Glomerular visceral epithelial cell (primary cell): Measurements from ENCODE around the gene SSPN.
"Not testable (repeated sequence)": the region's sequence is repeated elsewhere in the genome, so short reads cannot be mapped to it uniquely, and the experiment has no call there.

Source experiments
- DNase-seq: peaks from one replicate; pipeline ENCODE4 v3.0.0-alpha.2; 2016; ENCODE audit errors: extremely low spot score

Gene SSPN

DNA sequence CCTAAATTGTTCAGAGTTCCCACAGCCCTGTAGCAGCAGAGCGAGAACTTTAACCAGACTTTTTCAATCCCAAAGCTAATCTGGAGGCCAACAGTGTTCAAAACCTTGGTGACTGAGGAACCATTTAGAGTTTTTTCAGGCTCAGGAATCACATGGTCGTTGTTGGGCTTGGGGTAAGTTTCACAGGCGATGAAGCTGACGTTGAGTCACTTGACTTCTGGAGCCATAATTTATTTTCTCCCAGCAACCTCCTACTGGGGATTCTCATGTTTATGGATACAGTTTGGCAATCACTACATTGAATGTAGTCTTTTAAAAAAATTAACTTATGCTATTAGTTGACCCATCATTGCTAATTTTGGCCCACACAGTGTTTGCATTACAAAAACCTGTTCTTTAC lies 34.5 kb downstream of the SSPN start:
- DNase-seq = no peak

- no peak for DNase-seq
Observed at GRCh38 chr12:26231470-26231869, 36.1 kb downstream of the SSPN start.

- DNase-seq = no peak
Observed at GRCh38 chr12:26231921-26232320, 36.5 kb downstream of the SSPN start.

GRCh38 chr12:26233631-26234030 lies 38.3 kb downstream of the SSPN start:
- peak; percentile 2 for DNase-seq

DNA sequence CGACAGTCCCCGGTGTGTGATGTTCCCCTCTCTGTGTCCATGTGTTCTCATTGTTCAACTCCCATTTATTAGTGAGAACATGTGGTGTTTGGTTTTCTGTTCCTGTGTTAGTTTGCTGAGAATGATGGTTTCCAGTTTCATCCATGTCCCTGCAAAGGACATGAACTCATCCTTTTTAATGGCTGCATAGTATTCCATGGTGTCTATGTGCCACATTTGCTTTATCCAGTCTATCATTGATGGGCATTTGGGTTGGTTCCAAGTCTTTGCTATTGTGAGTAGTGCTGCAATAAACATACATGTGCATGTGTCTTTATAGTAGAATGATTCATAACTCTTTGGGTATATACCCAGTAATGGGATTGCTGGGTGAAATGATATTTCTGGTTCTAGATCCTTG lies 40.1 kb downstream of the SSPN start:
- DNase-seq = not testable (repeated sequence)

DNA sequence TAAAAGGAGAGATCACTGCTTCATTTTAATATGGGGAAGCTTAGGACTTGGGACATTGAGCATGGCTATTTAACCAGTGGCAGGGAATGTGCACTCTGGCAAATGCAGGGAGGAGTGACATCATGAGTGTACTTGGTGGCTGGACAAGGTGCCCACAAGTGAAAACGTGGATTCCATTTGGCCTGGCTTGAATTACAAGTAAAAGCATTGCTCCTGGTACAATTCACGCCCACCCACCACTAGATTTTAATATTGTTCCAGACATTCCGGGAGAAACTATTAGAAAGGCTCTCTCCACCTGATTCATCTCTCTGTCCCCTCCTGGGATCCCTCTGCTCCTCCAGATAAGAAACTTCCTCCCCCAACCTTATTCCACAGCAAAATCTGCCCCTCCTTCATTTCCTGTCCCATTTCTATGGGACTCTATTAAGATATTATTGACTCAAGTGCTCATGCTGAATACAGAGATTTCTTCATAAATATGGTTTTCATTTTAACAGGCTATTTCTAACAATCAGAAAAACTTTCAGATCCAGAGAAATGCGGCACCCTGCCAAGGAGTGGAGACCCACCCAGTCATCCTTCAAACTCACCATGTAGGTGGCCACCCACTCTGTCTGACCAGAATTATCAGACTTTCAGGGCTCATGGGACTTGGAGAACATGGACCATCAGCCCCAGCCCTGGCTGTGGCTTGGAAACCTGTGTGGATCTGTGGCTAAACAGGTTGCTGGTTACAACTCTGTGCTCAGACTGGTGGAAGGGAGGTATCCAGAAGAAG lies 43.2 kb downstream of the SSPN start:
- peak; percentile 38 for DNase-seq

GRCh38 chr12:26239122-26239851 lies 43.9 kb downstream of the SSPN start:
- DNase-seq = peak; percentile 98

DNA sequence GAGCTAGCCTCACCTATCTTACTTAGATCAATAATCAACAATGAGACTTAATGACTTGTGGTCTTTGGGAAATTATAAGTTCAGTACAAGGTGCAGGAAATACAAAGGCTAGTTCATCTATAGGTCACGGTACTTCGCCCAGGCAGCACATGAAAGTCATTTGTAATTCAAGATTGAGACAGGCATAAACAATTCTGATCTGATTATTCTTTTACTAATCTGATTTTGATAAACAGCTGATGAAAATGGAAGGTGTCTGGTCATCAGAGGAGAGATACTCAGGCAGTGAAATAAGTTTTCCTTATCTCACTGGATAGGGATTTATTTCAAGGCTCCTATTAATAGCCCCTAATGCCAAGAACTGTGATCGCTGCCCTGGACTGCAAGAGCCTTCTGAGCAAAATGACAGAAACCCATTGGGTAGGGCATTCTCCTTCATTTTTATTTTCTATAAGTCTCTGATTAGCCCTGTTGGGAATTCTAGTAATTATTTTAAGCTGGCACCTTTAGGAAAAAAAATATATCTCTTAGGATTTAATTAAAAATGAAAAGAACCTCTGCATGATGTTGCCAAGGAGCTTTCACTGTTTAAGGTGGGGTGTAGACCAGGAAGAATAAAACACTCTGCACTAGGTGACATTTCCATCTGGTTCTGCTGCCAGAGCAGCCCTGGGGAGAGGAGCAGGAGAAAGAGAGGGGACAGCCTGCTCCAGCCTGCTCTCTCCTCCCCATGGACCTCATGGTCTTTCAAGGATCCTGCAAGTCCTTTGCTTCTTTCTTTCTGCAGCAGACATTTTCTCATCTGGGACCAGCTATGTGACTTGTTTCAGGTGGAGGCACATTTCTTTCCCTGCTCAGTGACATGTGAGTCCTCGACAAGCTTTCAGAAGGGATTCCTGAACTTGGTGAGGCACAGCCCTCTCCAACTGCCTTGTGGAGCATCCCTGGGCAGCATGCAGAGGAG lies 44.8 kb downstream of the SSPN start:
- DNase-seq = no peak

GRCh38 chr12:26241080-26241479 lies 45.7 kb downstream of the SSPN start:
- no peak for DNase-seq

DNA sequence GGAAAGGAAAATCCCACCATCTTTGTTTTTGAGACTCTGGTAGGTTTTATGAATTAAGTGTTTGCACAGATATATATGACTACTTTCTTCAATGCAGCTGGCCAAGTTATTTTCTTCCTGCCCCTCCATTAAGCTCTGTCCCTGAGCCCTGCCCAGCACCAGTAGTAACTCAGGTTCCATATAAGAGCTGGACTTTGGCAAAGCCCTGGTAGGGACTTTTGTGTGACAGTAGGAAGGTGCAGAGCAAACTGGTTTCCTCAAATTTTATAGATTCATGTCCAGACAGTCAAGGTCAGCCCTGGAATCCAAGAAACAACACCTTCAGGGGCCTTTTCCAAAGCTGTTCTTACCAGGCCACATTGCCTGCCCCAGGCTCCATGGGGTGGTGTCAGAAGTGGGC lies 47.3 kb downstream of the SSPN start:
- DNase-seq = no peak

DNA sequence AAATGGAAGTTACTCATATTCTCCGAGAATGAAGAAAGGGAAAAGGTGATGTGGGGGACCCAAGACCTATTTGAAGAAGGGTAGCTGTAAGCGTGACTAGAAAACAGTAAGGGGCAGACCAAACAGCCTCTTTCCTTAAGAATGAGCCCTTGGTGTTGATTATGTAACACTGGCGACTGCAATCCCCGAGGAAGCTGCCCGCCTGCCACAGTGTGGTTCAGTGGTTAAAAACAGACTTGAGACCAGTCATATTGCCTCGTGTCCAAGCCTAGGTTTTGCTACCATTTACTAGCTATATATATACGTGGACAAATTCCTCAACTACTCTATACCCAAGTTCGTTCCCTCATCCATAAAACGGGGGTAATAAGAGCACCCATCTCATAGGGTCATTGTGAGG lies 49.1 kb downstream of the SSPN start:
- DNase-seq = no peak

- DNase-seq = no peak
Observed at GRCh38 chr12:26245175-26245942, 50.0 kb downstream of the SSPN start.

GRCh38 chr12:26246483-26247164 lies 51.3 kb downstream of the SSPN start:
- DNase-seq = no peak

DNA sequence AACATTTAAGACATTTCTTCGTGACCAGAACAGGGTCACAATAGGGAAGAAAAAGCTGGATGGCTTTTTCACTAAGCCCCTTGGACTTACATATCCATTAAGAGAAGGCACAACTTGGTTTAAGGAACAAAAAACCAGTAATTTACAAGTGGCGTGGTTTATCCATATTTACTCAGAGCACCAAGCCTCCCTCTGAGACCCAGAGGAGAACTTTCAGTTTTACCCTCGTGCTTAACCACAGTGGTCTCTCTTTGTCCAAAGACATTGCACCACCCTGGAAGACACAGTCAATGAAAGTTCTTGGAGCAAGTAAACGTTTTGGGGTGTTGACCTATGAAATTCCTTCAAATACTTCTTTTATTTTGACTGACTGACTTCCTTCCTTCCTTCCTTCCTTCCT lies 52.5 kb downstream of the SSPN start:
- DNase-seq = no peak

DNA sequence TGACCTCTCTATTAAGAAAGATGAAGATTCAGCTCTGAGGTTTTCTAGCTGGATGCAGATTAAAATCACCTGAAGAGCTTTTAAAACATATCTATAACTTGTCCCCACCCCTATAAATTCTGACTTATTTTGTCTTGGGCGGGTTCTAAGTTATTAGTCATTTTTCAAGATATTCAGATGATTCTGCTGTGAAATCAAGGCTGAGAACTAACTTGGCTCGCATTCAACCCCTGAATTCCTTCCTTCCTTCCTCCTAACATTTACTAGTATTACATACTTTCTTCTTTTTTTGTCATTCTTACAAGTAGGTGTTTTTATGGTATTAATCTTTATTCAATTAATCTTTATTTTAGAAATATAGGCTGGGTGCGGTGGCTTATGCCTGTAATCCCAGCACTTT lies 55.4 kb downstream of the SSPN start:
- DNase-seq = no peak

DNA sequence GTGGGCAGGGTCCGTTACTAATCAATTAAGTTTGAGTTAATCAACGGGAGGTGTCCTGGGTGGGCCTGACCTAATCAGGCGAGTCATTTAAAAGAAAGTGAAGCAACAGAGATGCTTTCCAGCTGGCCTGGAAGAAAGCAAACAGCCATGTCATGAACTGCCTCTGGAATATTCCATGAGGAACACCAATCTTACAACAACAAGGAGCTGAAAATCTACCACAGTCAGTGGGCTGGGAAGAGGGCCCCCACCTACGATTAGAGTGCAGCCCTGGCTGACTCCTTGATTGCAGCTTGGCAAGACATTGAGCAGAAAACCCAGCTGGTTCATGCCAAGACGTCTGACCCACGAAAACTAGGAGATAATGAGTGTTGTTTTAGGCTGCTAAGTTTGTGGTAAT lies 56.2 kb downstream of the SSPN start:
- no peak for DNase-seq

- peak; percentile 35 for DNase-seq
Observed at GRCh38 chr12:26252946-26253345, 57.6 kb downstream of the SSPN start.

- DNase-seq = no peak
Observed at GRCh38 chr12:26255893-26256645, 60.7 kb downstream of the SSPN start.

DNA sequence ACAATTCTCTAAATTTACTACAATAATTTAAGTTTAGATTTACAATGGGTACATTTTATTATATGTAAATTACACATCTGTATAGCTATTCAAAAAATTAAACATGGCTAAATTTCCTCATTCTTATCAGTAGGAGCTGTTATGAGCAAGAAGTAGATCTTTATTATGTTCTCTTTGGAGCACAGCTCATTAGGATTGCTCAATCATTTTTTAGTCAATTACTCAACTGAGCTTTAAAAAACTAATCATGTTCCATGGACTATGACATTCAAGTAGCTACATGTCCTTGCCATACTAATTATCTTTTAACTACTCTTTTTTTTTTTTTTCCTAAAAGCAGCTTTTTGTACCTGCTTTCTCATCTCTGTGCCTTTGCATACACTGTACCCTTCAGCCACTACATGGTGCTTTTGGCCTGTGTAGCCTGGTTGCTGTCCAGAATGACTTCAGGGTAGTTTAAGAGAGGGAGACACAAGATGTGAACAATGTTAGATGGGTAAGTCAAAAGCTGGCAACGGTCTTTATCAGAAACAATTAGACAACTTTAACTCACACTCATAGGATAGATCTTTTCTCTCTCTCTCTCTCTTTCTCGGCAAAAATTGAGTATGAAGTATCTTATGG lies 69.0 kb downstream of the SSPN start:
- DNase-seq = no peak

GRCh38 chr12:26265606-26266005 lies 70.2 kb downstream of the SSPN start:
- no peak for DNase-seq
